GM12878 (cell line): Measurements from ENCODE around the gene CDKN2B-AS1. TPM values are rescaled to one million over a fixed set of nuclear protein-coding genes. Genes with fewer than 3 reads are reported as not detected.

Experiments
- ATAC-seq: fragments of 200-7000 bp; cut with Tn5 transposase; 3 replicates; pipeline ENCODE4 v1.9.1; 2020; ENCODE audit warnings: mild to moderate bottlenecking, moderate library complexity
- BruUV-seq: library from RNA; stranded (reverse); fragments of 400-500 nt; replicated peaks from 2 replicates; lab custom pipeline; 2021; lab: Mats Ljungman, UMichigan
- CTCF ChIA-PET: fragments of 300-600 bp; sonication (Branson Sonifier 250); formaldehyde crosslinking; extraction: SDS; loops from one replicate; lab custom pipeline; 2021; ENCODE audit warnings: inconsistent platforms; lab: Yijun Ruan, JAX
- POLR2A ChIA-PET: fragments of 350-600 bp; formaldehyde crosslinking; extraction: SDS; loops from one replicate; lab custom pipeline; 2021; ENCODE audit warnings: inconsistent platforms; lab: Charles Lee
- RAD21 ChIA-PET: fragments of 300-600 bp; sonication (Branson Sonifier 250); formaldehyde crosslinking; loops from one replicate; lab custom pipeline; 2023; ENCODE audit warnings: antibody characterized with exemption; ENCODE audit not compliant: unreplicated experiment; lab: Charles Lee
- SMC1A ChIA-PET: fragments of 300-600 bp; sonication (Branson Sonifier 250); formaldehyde crosslinking; loops from one replicate; lab custom pipeline; 2023; ENCODE audit not compliant: unreplicated experiment, uncharacterized antibody; lab: Charles Lee
- DNase-seq: peaks from one replicate; pipeline ENCODE4 v3.0.0-alpha.2; 2011; ENCODE audit warnings: low read depth, low spot score
- FAIRE-seq: peaks from 3 replicates; lab custom pipeline; 2011; peaks lifted over from hg19 to GRCh38; lab: Jason Lieb, UNC
- H2AFZ ChIP-seq: 2 replicates; pipeline ENCODE4 v1.6.0; 2011; ENCODE audit warnings: low read depth, low read length, control low read depth; ENCODE audit not compliant: control insufficient read depth
- H3K27ac ChIP-seq: 2 replicates; pipeline ENCODE4 v1.5.1; 2011; ENCODE audit warnings: control low read depth; ENCODE audit not compliant: control insufficient read depth, insufficient read depth
- H3K27me3 ChIP-seq, 2 experiments: replicated peaks in 1 of 2; 2 replicates each; pipeline versions ENCODE4 v1.6.0 to v1.6.1; 2011; ENCODE audit warnings: low read length in 1 of 2; ENCODE audit not compliant: control insufficient read depth in 2 of 2, insufficient read depth in 2 of 2
- H3K36me3 ChIP-seq, 2 experiments: 2 replicates each; pipeline ENCODE4 v1.5.1; 2011; ENCODE audit warnings: low read length in 1 of 2; ENCODE audit not compliant: control insufficient read depth in 2 of 2, insufficient read depth in 2 of 2
- H3K4me1 ChIP-seq: 2 replicates; pipeline ENCODE4 v1.6.1; 2011; ENCODE audit warnings: mild to moderate bottlenecking, low read length, moderate library complexity, mixed read lengths; ENCODE audit not compliant: control insufficient read depth, insufficient read depth
- H3K4me2 ChIP-seq: 2 replicates; pipeline ENCODE4 v1.6.0; 2011; ENCODE audit warnings: control low read depth; ENCODE audit not compliant: control insufficient read depth, insufficient read depth
- H3K4me3 ChIP-seq: fragments of 200-600 bp; sonication (generic); 2 replicates; pipeline ENCODE4 v1.5.1; 2016
- H3K79me2 ChIP-seq: 2 replicates; pipeline ENCODE4 v1.6.0; 2011; ENCODE audit warnings: low read length; ENCODE audit not compliant: control insufficient read depth, insufficient read depth
- H3K9ac ChIP-seq: 2 replicates; pipeline ENCODE4 v1.8.0; 2011; ENCODE audit warnings: low read length, control low read depth, mixed read lengths; ENCODE audit not compliant: control insufficient read depth, insufficient read depth
- H3K9me3 ChIP-seq: replicated peaks from 3 replicates; pipeline ENCODE4 v1.5.1; 2011; ENCODE audit warnings: mild to moderate bottlenecking, low read length; ENCODE audit not compliant: control insufficient read depth, insufficient read depth
- H4K20me1 ChIP-seq: 2 replicates; pipeline ENCODE4 v1.6.0; 2011; ENCODE audit not compliant: control insufficient read depth, insufficient read depth
- CBX5 ChIP-seq: sonication (generic); IDR thresholded peaks from 2 replicates; pipeline ENCODE4 v1.6.1; 2016; ENCODE audit warnings: low read depth, moderate library complexity, mild to moderate bottlenecking, inconsistent platforms
- CHD2 ChIP-seq: IDR thresholded peaks from 2 replicates; pipeline ENCODE4 v1.6.1; 2011; ENCODE audit warnings: low read depth, low read length, improper control_type of control experiment, borderline replicate concordance
- CREM ChIP-seq: IDR thresholded peaks from 2 replicates; pipeline ENCODE4 v1.6.1; 2014; ENCODE audit warnings: antibody characterized with exemption, low read depth
- E2F4 ChIP-seq: IDR thresholded peaks from 2 replicates; pipeline ENCODE4 v1.6.1; 2012; ENCODE audit warnings: low read depth, low read length, improper control_type of control experiment
- E4F1 ChIP-seq: fragments of 450-650 bp; IDR thresholded peaks from 2 replicates; pipeline ENCODE4 v1.6.1; 2018; ENCODE audit warnings: borderline replicate concordance, mild to moderate bottlenecking; ENCODE audit not compliant: partially characterized antibody
- EED ChIP-seq: sonication (generic); IDR thresholded peaks from 2 replicates; pipeline ENCODE4 v1.6.1; 2016; ENCODE audit warnings: antibody characterized with exemption, low read depth
- ESRRA ChIP-seq: IDR thresholded peaks from 2 replicates; pipeline ENCODE4 v1.6.1; 2012; ENCODE audit warnings: mild to moderate bottlenecking, low read length, improper control_type of control experiment
- HDAC6 ChIP-seq: fragments of 200-600 bp; sonication (generic); IDR thresholded peaks from one replicate; pipeline ENCODE4 v1.8.0; 2017; ENCODE audit warnings: antibody characterized with exemption; ENCODE audit not compliant: unreplicated experiment
- LARP7 ChIP-seq: fragments of 450-650 bp; IDR thresholded peaks from 2 replicates; pipeline ENCODE4 v1.6.1; 2017; ENCODE audit warnings: mild to moderate bottlenecking
- MEF2B ChIP-seq: fragments of 450-650 bp; IDR thresholded peaks from 2 replicates; pipeline ENCODE4 v1.6.1; 2018; ENCODE audit warnings: mild to moderate bottlenecking, moderate library complexity; ENCODE audit not compliant: partially characterized antibody, poor library complexity, severe bottlenecking
- NFIC ChIP-seq: IDR thresholded peaks from 2 replicates; pipeline ENCODE4 v1.6.1; 2012; ENCODE audit warnings: low read depth, mild to moderate bottlenecking, inconsistent platforms, low read length, moderate library complexity
- RELA ChIP-seq: fragments of 450-650 bp; IDR thresholded peaks from 2 replicates; pipeline ENCODE4 v1.8.0; 2014; ENCODE audit warnings: borderline replicate concordance; ENCODE audit not compliant: partially characterized antibody
- SRF ChIP-seq, 2 experiments: IDR thresholded peaks; 2 replicates each; pipeline ENCODE4 v1.6.1; 2011; ENCODE audit warnings: low read depth in 2 of 2, low read length in 2 of 2, mild to moderate bottlenecking in 1 of 2, moderate library complexity in 1 of 2
- STAT1 ChIP-seq: fragments of 450-650 bp; conservative IDR thresholded peaks from 2 replicates; pipeline ENCODE4 v1.6.1; 2014; ENCODE audit warnings: antibody characterized with exemption, mild to moderate bottlenecking
- SUPT20H ChIP-seq: IDR thresholded peaks from 2 replicates; pipeline ENCODE4 v1.6.1; 2011; ENCODE audit warnings: low read depth, mild to moderate bottlenecking, low read length, moderate library complexity, borderline replicate concordance; ENCODE audit not compliant: control insufficient read depth
- WRNIP1 ChIP-seq: IDR thresholded peaks from 2 replicates; pipeline ENCODE4 v1.6.1; 2011; ENCODE audit warnings: low read depth, low read length, improper control_type of control experiment, borderline replicate concordance
- ZNF24 ChIP-seq: fragments of 450-650 bp; IDR thresholded peaks from 2 replicates; pipeline ENCODE4 v1.6.1; 2017; ENCODE audit warnings: antibody characterized with exemption, mild to moderate bottlenecking
- WGBS: methylation state at CpG from one replicate; pipeline ENCODE4 v1.1.6; 2016; ENCODE audit warnings: low lambda C conversion rate; ENCODE audit not compliant: insufficient replicate concordance, insufficient coverage; ENCODE audit errors: missing lambda C conversion rate; 5-methylcytosine and 5-hydroxymethylcytosine counted together
- in situ Hi-C: fragments of 300-500 bp; cut with MboI; formaldehyde crosslinking; loops from 9 replicates; pipeline ENCODE4 v1.14.3; 2018; ENCODE audit warnings: mixed read lengths
- intact Hi-C: fragments of 100-400 bp; cut with micrococcal nuclease; formaldehyde crosslinking; loops from one replicate; pipeline ENCODE4 v1.14.2; 2022; ENCODE audit not compliant: unreplicated experiment
- polyA plus RNA-seq, 11 experiments: library from polyadenylated mRNA; depleted of rRNA in 4 of 11; unstranded in 6 of 11; stranded (reverse) in 5 of 11; fragments of >200 nt; fragmentation: Nextera tagmentation in 4 of 11; fragmentation: Illumina TruSeq in 1 of 11; extraction: Ambion mirVana in 4 of 11; extraction: Trizol in 1 of 11; gene quantifications; 1 replicate in 1 of 11; 2 replicates in 10 of 11; pipeline versions ENCODE4 v1.2.1 to v1.2.3, GENCODE V29; 2011 to 2016; ENCODE audit warnings: inconsistent platforms in 2 of 11, missing spikeins in 2 of 11, low read depth in 1 of 11
- total RNA-seq, 4 experiments: library from RNA; depleted of rRNA in 3 of 4; stranded (reverse); fragments of >200 nt in 3 of 4; fragmentation: Illumina TruSeq in 1 of 4; extraction: Trizol in 1 of 4; gene quantifications; 2 replicates each; pipeline versions ENCODE4 v1.2.1 to v1.2.3, GENCODE V29; 2013 to 2021

The CDKN2B-AS1 gene
- total and polyA plus RNA-seq, 10 of the 15 experiments (the other 5 are each of a cell fraction or from before 2014, with no cell fraction given), result 0.22 to 2.2 (median 1.0) TPM; not detected in 1

- WGBS, result 0% methylated on average over 1 of the region's 1 CpG
- TF ChIP-seq CBX5 (no peak), E4F1 (no peak), CREM (no peak), HDAC6 (no peak), NFIC (no peak), ESRRA (no peak), MEF2B (no peak), EED (no peak), STAT1 (no peak), CHD2 (no peak), LARP7 (no peak), SRF (IDR thresholded peaks at IDR 0.05; ENCODE audit: low read depth in 2 of 2, low read length in 2 of 2) (no peak), E2F4 (no peak), SUPT20H (no peak), WRNIP1 (no peak), RELA (no peak), ZNF24 (no peak)
- BruUV-seq, result no TSS peak
- Histone ChIP-seq H3K9ac (no peak overlapping the region), H3K27ac (no peak overlapping the region), H3K36me3 (no peaks in the 10 kb centered on the region), H4K20me1 (no peaks in the 10 kb centered on the region), H3K4me3 (no peak overlapping the region), H2AFZ (no peak overlapping the region), H3K4me1 (no peaks in the 10 kb centered on the region), H3K79me2 (no peaks in the 10 kb centered on the region), H3K4me2 (no peak overlapping the region), H3K27me3 (no peaks in the 10 kb centered on the region), H3K9me3 (no peaks in the 10 kb centered on the region)
- in situ Hi-C loops (no loop called here), intact Hi-C loops (no loop called here)
- ATAC-seq (no peak), DNase-seq (no peak), FAIRE-seq (no peak)
- ChIA-PET POLR2A (no interaction called here), CTCF (interaction anchor here (0.6 kb wide), 1 partner anchor 686 kb away, joined by 3 read pairs; no protein-coding TSS in a partner anchor), SMC1A (no interaction called here), RAD21 (no interaction called here)
Observed at GRCh38 chr9:22141908-22142307, 147.3 kb downstream of the CDKN2B-AS1 start.
